Epithelial cell of prostate (primary cell): ENCODE results near the gene C11orf21.
"Not testable (repeated sequence)": the region's sequence is repeated elsewhere in the genome, so short reads cannot be mapped to it uniquely, and the experiment has no call there.

Source experiments
- DNase-seq: peaks from one replicate; pipeline ENCODE4 v3.0.0-alpha.2; 2011; ENCODE audit warnings: low read depth, low spot score
- H3K27ac ChIP-seq: fragments of 450-650 bp; 2 replicates; pipeline ENCODE4 v1.5.1; 2017; ENCODE audit warnings: mild to moderate bottlenecking

Gene C11orf21

DNA sequence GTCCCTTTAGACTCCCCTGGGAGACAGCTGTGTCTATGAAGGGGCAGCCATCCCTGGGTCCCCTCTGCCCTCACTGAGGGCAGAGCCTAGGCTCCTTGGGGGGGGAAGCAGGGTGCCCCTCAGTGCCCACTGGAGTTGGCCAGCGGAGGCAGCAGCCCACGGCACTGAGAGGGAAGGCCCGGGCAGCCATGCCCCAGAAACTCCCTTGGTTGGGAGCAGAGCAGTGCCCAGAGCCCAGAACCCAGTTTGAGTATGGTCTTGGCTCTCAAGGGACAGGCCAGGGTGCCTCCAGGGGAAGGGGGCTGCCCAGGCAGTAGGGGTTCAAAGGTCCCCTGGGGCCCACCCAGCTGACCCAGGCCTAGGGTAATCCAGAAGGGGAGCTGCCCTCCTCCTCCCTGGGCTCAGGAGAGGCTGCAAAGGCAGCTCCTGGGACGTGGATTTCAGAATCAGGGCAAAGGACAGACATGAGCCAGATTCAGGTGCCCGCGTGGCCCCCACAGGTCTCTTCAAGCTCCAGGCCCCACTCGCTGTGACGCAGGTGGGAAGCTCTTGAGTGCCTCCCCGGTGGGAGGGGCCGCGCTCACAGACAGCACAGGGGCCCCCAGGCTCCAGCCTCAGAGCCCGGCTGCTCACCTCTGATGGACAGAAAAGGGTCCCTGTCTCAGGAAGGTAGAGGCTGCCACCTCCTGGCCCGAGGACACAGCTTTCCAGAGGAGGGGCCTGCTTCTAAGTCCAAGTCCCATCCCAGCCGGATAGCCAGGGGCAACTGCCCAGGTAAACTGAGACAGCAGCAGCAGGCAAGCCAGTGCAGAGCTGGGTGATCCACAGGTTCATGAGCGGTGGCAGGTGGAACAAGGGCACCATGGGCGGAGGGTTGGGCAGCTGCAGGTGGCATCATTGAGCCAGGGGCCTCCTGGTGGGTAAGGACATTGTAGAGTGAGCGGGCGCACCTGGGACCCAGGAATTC is 2.6 kb downstream of the C11orf21 start:
- no peak for DNase-seq
- no peak overlapping the region for H3K27ac ChIP-seq

- DNase-seq, result no peak
- no peak overlapping the region for H3K27ac ChIP-seq
These were observed 3.5 kb downstream of the C11orf21 start for GRCh38 chr11:2298131-2298794.

DNA sequence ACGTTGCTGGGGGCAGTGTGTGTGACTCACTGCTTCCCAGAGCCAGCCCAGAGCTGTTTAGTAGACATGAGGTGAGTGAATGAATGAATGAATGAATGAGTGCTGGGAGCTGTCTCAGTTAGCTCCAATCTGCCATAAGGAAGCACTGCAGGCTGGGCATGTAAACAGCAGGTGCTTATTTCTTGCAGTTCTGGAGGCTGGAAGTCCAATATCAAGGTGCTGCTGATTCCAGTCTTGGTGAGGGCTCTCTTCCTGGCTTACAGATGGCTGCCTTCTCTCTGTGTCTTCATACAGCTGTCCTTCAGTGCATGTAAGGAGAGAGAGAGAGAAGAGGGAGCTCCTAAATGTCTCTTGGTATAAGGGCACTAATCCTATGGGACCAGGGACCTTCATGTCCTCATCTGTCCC is 4.1 kb downstream of the C11orf21 start:
- no peak for DNase-seq
- H3K27ac ChIP-seq, result no peak overlapping the region

DNA sequence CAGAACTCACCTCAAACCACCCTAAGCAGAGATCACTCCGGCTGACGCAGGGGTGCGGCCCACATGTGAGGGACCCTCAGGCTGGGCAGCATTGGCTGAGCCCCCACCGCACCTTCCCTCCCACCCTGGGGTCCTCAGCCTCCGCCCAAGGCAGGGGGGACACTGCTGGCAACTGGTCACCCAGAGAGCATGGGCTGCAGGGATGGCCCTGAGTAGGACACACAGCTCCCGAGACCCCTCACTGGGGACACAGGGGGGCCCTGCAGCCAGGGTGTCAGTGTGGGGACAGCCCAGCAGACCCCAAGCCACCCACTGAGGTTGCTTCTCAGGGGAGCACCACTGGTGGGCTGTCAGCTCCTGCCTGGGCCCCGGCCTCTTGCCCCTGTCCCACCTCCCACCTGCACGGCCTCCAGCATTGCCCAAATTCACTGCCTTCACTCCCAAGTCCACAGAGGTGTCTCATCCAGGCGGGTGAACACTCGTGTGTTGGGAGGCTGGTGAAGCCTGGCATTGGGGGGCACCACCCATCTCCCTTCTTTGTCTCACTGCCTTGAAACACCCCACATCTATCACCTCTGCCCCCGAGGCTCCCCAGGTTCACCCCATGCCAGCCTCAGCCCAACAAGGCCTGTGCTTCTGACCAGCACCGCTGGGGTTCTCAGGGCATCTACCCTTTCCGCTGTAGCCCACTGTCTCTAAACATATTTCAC is 4.7 kb downstream of the C11orf21 start:
- no peak for DNase-seq
- no peak overlapping the region for H3K27ac ChIP-seq

GRCh38 chr11:2295971-2296912 is 5.5 kb downstream of the C11orf21 start:
- no peak for DNase-seq

GRCh38 chr11:2294926-2295290 is 6.8 kb downstream of the C11orf21 start:
- no peak overlapping the region for H3K27ac ChIP-seq
- no peak for DNase-seq

More at GRCh38 chr11:2295971-2296912, 5.5 kb downstream of the C11orf21 start:
- no peak overlapping the region for H3K27ac ChIP-seq

GRCh38 chr11:2293984-2294925 is 7.5 kb downstream of the C11orf21 start:
- no peak overlapping the region for H3K27ac ChIP-seq
- no peak for DNase-seq

- DNase-seq, result no peak
- no peak overlapping the region for H3K27ac ChIP-seq
These were observed 8.2 kb downstream of the C11orf21 start for GRCh38 chr11:2293531-2293971.

DNA sequence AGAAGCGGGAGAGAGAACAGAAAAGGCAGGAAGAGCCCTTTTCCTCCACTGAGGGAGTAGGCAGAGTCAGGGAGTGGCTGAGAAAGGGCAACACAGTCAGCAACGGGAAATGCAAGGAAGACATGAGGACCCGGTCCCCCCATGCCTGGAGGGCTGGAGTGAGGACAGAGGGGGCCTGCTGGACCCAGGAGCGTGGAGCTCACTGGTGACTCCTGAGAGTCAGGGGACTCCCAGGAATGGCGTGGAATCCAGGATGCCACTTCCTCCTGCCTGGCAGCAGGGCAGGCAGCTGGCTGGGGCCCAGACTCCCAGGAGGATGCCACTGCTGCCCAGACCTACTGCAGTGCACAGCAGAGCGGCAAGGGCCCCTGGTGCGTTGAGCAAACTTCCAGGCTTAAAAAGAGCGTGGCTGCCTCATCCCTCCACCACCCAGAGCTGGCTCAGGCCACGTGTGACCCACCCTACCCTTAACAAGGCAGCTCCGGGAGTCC is 11.3 kb downstream of the C11orf21 start:
- H3K27ac ChIP-seq, result no peak overlapping the region
- no peak for DNase-seq

GRCh38 chr11:2289859-2290258 is 11.9 kb downstream of the C11orf21 start:
- no peak for DNase-seq
- H3K27ac ChIP-seq, result no peak overlapping the region

- H3K27ac ChIP-seq, result no peak overlapping the region
- DNase-seq, result no peak
These were observed 12.4 kb downstream of the C11orf21 start for GRCh38 chr11:2289350-2289749.

GRCh38 chr11:2287091-2287490 is 14.6 kb downstream of the C11orf21 start:
- DNase-seq, result no peak
- no peak overlapping the region for H3K27ac ChIP-seq

GRCh38 chr11:2286350-2286749 is 15.4 kb downstream of the C11orf21 start:
- H3K27ac ChIP-seq, DNase-seq: not testable (repeated sequence)

GRCh38 chr11:2280208-2280607 is 21.5 kb downstream of the C11orf21 start:
- H3K27ac ChIP-seq, result no peak overlapping the region
- no peak for DNase-seq

DNA sequence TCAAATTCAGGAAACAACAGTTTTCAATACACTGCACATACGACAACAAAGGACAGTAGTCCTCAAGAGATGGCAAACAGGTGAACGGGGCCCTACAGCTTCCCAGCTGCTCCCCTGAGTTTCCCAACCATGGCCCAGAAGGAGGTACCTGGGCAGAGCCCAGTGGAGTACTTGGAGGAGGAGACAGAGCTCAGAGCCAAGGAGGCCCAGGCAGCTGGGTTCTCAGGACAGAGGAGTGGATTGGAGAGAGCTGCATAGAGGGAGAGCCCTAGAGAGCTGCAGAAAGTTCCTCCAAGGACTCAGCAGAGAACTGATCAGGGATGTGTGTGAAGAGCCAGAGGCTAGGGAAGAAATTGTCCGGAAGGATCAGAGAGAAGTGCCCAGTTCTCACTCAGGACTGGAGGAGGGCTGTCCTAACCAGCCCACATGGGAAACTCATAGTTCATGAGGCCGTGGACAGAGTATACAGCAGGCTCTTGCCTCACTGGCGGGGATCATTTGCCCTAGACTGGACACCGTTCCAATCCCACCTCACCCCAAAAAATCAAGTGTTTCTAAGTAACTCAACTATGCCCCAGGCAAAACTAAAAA is 23.7 kb downstream of the C11orf21 start:
- DNase-seq, result no peak
- no peak overlapping the region for H3K27ac ChIP-seq

- no peak overlapping the region for H3K27ac ChIP-seq
- DNase-seq, result no peak
These were observed 24.7 kb downstream of the C11orf21 start for GRCh38 chr11:2277008-2277346.

- no peak overlapping the region for H3K27ac ChIP-seq
- no peak for DNase-seq
These were observed 25.3 kb downstream of the C11orf21 start for GRCh38 chr11:2276280-2277007.
